ENCODE data around the gene GNG12.

The GNG12 gene

GRCh38 chr1:67801903-67802302, 31.4 kb downstream of the GNG12 start:
- TF ChIP-seq Cebpa-rat (IDR thresholded peaks at IDR 0.05), result no peak

DNA sequence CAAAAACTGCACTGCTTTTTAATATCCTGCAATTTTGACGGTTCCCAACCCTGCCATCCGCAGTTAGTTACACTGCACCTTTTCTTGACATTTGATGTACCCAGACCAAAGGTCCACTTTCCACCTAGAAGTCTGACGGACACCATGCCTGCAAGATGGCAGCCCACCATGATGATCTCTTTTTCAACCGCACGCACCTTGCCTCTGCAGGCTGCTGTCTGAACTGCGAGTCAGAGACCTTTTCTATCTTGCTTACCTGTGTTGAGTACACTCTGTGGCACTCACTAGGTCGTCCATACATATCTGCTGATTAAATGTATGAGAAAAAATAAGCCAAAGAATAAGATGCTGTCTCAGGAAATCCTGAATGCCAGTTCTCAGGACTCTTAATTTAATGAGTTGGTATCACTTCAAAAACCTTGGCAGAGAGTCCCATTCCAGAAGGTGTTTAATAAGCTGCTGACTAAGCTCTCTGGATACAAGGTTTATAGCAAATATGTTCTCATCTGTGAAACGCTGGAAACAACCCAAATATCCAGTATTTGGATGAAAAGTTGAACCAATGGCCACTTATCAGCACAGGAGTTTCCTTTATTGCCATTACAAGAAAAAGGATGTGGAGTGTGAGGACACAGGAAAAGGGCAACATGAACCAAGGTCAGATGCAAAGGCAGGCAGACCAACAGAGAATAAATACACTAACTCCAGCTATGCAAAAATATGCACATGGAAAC, 37.9 kb downstream of the GNG12 start:
- Histone ChIP-seq H3K27ac (no peak overlapping the region), H3K4me2 (no peak overlapping the region), H3K36me3 (no peaks in the 10 kb centered on the region), H3K9ac (no peak overlapping the region), H3K4me3 (no peak overlapping the region), H3K9me3 (replicated peaks in 1 of 11) (peaks cover 9 to 21% (median 17%) of the 10 kb centered on the region in 11 experiments; a peak in 19 of 22 replicates), H3K4me1 (peaks cover 0 to 10% (median 0%) of the 10 kb centered on the region in 10 experiments; a peak in 2 of 20 replicates), H4K20me1 (peaks cover 0 to 6% (median 0%) of the 10 kb centered on the region in 11 experiments; a peak in 1 of 22 replicates), H3K27me3 (no peaks in the 10 kb centered on the region)
- no peak for TF ChIP-seq Cebpa-rat (IDR thresholded peaks at IDR 0.05)

More at GRCh38 chr1:67801903-67802302, 31.4 kb downstream of the GNG12 start:
- H3K4me2 ChIP-seq, result no peak overlapping the region
- no peak overlapping the region for H3K4me3 ChIP-seq
- no peaks in the 10 kb centered on the region for H3K27me3 ChIP-seq
- H3K27ac ChIP-seq, result no peak overlapping the region
- no peak overlapping the region for H3K9ac ChIP-seq
- no peaks in the 10 kb centered on the region for H3K4me1 ChIP-seq
- H4K20me1 ChIP-seq, result 0 out of 22 replicates have a peak, but pooled peaks cover 0 to 9% (median 0%) of the 10 kb centered on the region in 11 experiments
- peaks cover 0 to 7% (median 0%) of the 10 kb centered on the region in 11 experiments; a peak in 1 of 22 replicates for H3K36me3 ChIP-seq
- H3K9me3 ChIP-seq (replicated peaks in 1 of 11), result peaks cover 4 to 16% (median 13%) of the 10 kb centered on the region in 11 experiments; a peak in 18 of 22 replicates

DNA sequence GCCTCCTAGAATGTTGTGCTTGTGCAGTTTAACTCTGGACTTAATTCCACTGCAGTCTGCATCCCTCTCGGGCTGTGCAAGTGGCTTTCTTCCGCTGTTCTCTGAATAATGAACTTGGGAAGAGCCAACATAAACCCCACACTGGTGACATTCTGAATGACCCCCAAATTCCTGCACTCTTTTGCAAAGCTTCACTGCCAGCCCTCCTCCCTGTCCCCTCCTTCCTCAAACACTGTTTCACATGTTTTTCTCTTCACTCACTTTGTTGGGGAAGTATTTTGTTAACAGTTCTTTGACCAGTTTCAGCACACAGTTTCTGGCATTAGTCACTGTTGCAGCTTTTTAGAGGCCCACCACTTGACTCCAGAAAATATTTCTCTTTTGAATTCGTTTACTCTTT, 39.7 kb downstream of the GNG12 start:
- Histone ChIP-seq H3K9ac (no peak overlapping the region), H3K4me1 (peaks cover 0 to 10% (median 0%) of the 10 kb centered on the region in 10 experiments; a peak in 2 of 20 replicates), H3K27me3 (no peaks in the 10 kb centered on the region), H3K4me3 (no peak overlapping the region), H3K36me3 (no peaks in the 10 kb centered on the region), H4K20me1 (peaks cover 0 to 7% (median 0%) of the 10 kb centered on the region in 11 experiments; a peak in 3 of 22 replicates), H3K4me2 (no peak overlapping the region), H3K9me3 (replicated peaks in 1 of 11) (peaks cover 9 to 21% (median 17%) of the 10 kb centered on the region in 11 experiments; a peak in 19 of 22 replicates), H3K27ac (no peak overlapping the region)
- TF ChIP-seq Cebpa-rat (IDR thresholded peaks at IDR 0.05), result no peak

GRCh38 chr1:67792741-67793458, 40.4 kb downstream of the GNG12 start:
- Histone ChIP-seq H3K27me3 (no peaks in the 10 kb centered on the region), H3K27ac (no peak overlapping the region), H3K4me2 (no peak overlapping the region), H3K9ac (no peak overlapping the region), H3K4me3 (no peak overlapping the region), H3K9me3 (replicated peaks in 1 of 11) (peaks cover 6 to 15% (median 13%) of the 10 kb centered on the region in 11 experiments; a peak in 19 of 22 replicates), H3K36me3 (no peaks in the 10 kb centered on the region), H3K4me1 (peaks cover 0 to 10% (median 0%) of the 10 kb centered on the region in 10 experiments; a peak in 2 of 20 replicates), H4K20me1 (peaks cover 0 to 7% (median 0%) of the 10 kb centered on the region in 11 experiments; a peak in 3 of 22 replicates)
- TF ChIP-seq Cebpa-rat (IDR thresholded peaks at IDR 0.05), result no peak

- Histone ChIP-seq H3K36me3 (no peaks in the 10 kb centered on the region), H3K27me3 (no peaks in the 10 kb centered on the region), H4K20me1 (peaks cover 0 to 7% (median 0%) of the 10 kb centered on the region in 11 experiments; a peak in 3 of 22 replicates), H3K4me1 (peaks cover 0 to 10% (median 0%) of the 10 kb centered on the region in 10 experiments; a peak in 2 of 20 replicates), H3K9ac (no peak overlapping the region), H3K4me3 (no peak overlapping the region), H3K4me2 (no peak overlapping the region), H3K27ac (no peak overlapping the region), H3K9me3 (replicated peaks in 1 of 11) (peaks cover 0 to 8% (median 6%) of the 10 kb centered on the region in 11 experiments; a peak in 15 of 22 replicates)
- TF ChIP-seq Cebpa-rat (IDR thresholded peaks at IDR 0.05), result no peak
These were observed 41.2 kb downstream of the GNG12 start for GRCh38 chr1:67792103-67792502.

GRCh38 chr1:67791686-67792085, 41.6 kb downstream of the GNG12 start:
- H3K4me3 ChIP-seq, result no peak overlapping the region
- no peaks in the 10 kb centered on the region for H3K27me3 ChIP-seq
- H3K4me1 ChIP-seq, result peaks cover 0 to 10% (median 0%) of the 10 kb centered on the region in 10 experiments; a peak in 2 of 20 replicates
- no peak overlapping the region for H3K9ac ChIP-seq
- H3K4me2 ChIP-seq, result no peak overlapping the region
- peaks cover 0 to 5% (median 2%) of the 10 kb centered on the region in 11 experiments; a peak in 14 of 22 replicates for H3K9me3 ChIP-seq (replicated peaks in 1 of 11)
- no peak for TF ChIP-seq Cebpa-rat (IDR thresholded peaks at IDR 0.05)
- H3K27ac ChIP-seq, result no peak overlapping the region
- no peaks in the 10 kb centered on the region for H3K36me3 ChIP-seq
- H4K20me1 ChIP-seq, result peaks cover 0 to 7% (median 0%) of the 10 kb centered on the region in 11 experiments; a peak in 3 of 22 replicates

DNA sequence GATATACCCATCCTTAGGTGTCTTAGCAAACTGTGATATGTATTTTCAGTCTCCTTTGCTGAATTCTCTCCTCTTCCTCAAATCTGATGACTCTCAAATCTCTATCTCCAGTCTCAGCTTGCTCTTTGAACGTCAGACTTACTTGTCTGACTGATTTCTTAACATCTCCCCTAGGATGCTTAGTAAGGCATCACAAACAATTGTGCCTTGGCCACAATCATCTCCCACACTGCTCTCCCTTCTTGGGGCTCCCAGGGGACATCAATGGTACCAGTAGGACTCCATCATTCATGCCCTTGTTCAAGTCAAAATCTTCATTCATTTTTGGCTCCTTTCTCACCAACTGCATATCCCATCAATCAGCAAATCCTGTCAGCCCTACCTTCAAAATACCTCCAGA, 42.0 kb downstream of the GNG12 start:
- peaks cover 0 to 10% (median 0%) of the 10 kb centered on the region in 10 experiments; a peak in 2 of 20 replicates for H3K4me1 ChIP-seq
- no peaks in the 10 kb centered on the region for H3K36me3 ChIP-seq
- no peak for TF ChIP-seq Cebpa-rat (IDR thresholded peaks at IDR 0.05)
- peaks cover 0 to under 1% (median 0%) of the 10 kb centered on the region in 11 experiments; a peak in 4 of 22 replicates for H3K9me3 ChIP-seq (replicated peaks in 1 of 11)
- H3K4me2 ChIP-seq, result no peak overlapping the region
- no peaks in the 10 kb centered on the region for H3K27me3 ChIP-seq
- H3K9ac ChIP-seq, result no peak overlapping the region
- H3K27ac ChIP-seq, result no peak overlapping the region
- peaks cover 0 to 7% (median 0%) of the 10 kb centered on the region in 11 experiments; a peak in 3 of 22 replicates for H4K20me1 ChIP-seq
- H3K4me3 ChIP-seq, result no peak overlapping the region

GRCh38 chr1:67790201-67790692, 43.0 kb downstream of the GNG12 start:
- Histone ChIP-seq H3K4me2 (no peak overlapping the region), H3K27ac (no peak overlapping the region), H3K9me3 (replicated peaks in 1 of 11) (no peaks in the 10 kb centered on the region), H3K27me3 (no peaks in the 10 kb centered on the region), H3K4me1 (peaks cover 0 to 10% (median 0%) of the 10 kb centered on the region in 10 experiments; a peak in 2 of 20 replicates), H3K9ac (no peak overlapping the region), H3K36me3 (no peaks in the 10 kb centered on the region), H4K20me1 (peaks cover 0 to 7% (median 0%) of the 10 kb centered on the region in 11 experiments; a peak in 3 of 22 replicates), H3K4me3 (no peak overlapping the region)
- no peak for TF ChIP-seq Cebpa-rat (IDR thresholded peaks at IDR 0.05)
